Measurements from ENCODE around the gene UBE2Q2.
A peak's percentile ranks its signal among the peaks of the same experiment; 100 is the strongest.
"Not testable (repeated sequence)": the region's sequence is repeated elsewhere in the genome, so short reads cannot be mapped to it uniquely, and the experiment has no call there.

UBE2Q2 gene

DNA sequence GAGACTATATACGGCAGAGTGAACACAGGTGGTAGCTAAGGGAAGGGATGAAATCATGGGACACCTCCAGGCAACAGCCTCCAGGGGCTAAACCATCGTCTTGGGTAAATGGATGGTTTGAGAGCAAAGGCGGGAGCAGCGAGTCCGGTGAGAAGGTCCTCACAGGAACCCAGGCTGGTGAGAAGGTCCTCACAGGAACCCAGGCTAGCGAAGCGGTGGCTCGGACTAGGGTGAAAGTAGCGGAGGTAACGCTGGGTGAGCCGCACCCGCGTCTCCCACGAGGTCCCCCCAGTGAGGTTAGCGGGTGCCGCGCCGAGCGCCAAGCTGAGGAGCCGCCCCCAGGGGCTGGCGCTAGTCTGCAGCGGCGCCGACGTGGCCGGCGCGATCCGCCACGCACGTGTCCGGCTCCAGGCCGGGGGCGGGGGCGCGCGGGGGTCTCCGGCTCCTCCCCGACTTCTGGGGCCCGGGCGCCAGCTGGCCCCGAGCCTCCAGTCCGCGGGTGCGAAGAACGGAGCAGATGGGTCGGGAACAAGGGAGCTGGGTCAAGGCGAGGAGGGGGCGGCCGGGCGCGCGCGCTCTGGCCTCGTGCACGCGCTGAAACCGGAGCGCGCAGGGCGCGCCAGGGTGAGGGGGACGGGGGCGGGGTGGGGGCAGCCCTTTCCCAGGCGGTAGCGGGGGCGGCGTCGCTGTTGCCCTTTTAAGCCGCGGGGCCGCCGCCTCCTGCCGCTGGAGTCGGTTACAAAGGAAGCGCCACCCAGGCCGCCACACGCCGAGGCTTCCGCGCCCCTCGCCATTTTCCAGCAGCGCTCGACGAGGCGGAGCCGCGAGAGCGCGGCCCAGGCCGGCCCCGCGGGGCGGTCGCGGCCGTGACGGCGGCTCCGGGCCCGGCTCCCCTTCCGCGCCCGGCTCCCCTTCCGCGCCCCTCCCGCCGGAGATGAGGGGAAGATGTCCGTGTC lies at the start of gene UBE2Q2:
Gene UBE2Q2, plus strand, starts transcription at position 726 of the 956 bp plus-strand sequence. Its CDS starts 220 bp downstream, at position 946.
- peak within 1 kb of the TSS; percentile 86 for H3K4me3 ChIP-seq (ENCODE audit: low read depth, low read length)
- TF ChIP-seq, protein P1, sequence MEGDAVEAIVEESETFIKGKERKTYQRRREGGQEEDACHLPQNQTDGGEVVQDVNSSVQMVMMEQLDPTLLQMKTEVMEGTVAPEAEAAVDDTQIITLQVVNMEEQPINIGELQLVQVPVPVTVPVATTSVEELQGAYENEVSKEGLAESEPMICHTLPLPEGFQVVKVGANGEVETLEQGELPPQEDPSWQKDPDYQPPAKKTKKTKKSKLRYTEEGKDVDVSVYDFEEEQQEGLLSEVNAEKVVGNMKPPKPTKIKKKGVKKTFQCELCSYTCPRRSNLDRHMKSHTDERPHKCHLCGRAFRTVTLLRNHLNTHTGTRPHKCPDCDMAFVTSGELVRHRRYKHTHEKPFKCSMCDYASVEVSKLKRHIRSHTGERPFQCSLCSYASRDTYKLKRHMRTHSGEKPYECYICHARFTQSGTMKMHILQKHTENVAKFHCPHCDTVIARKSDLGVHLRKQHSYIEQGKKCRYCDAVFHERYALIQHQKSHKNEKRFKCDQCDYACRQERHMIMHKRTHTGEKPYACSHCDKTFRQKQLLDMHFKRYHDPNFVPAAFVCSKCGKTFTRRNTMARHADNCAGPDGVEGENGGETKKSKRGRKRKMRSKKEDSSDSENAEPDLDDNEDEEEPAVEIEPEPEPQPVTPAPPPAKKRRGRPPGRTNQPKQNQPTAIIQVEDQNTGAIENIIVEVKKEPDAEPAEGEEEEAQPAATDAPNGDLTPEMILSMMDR (IDR thresholded peaks at IDR 0.05; ENCODE audit: low read depth, low read length, missing control alignments) = no peak
- DNase-seq (ENCODE audit: low read depth) = peak; percentile 29

DNA sequence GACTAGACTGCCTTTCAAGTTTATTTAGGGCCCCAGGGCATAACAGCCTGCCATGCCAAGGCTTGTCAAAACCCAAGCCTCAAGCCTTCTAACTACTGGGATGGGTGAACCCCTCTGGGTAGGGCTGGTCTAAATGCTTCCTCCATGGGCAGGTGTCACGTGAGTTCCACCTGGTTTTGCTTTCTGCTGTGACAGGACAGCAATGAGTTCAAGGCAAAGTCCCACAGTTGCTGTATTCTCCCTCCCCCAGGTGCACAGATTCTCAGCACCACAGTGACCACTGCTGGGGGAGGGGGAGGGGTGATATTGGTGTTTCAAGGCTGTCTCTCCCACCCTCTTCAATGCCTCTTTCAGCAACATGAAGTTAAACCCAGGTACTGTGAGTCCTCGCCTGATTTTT lies 46.9 kb upstream of the UBE2Q2 start:
- no peak overlapping the region for H3K4me3 ChIP-seq (ENCODE audit: low read depth, low read length)
- TF ChIP-seq, protein P1 (IDR thresholded peaks at IDR 0.05; ENCODE audit: low read depth, low read length, missing control alignments) = no peak
- DNase-seq (ENCODE audit: low read depth) = no peak

DNA sequence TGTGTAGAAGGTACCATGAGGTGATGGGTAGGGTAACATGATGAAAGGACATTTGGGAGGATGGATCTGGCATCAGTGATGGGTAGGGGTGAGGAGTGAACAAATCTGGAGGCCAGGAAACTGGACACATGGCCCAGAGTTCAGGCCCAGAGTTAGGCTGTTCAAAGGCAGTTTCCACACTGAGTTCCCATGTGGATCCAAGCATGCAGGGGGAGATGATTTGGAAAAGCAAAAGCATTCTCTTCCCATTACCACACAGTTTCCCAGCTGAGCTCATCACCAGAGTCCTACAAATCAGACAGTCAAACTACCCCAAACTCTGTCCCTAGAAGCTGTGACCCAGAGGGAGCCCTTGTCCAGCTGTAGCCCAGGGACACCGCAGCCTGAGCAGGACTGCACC lies 46.1 kb upstream of the UBE2Q2 start:
- DNase-seq (ENCODE audit: low read depth); H3K4me3 ChIP-seq (ENCODE audit: low read depth, low read length): not testable (repeated sequence)

DNA sequence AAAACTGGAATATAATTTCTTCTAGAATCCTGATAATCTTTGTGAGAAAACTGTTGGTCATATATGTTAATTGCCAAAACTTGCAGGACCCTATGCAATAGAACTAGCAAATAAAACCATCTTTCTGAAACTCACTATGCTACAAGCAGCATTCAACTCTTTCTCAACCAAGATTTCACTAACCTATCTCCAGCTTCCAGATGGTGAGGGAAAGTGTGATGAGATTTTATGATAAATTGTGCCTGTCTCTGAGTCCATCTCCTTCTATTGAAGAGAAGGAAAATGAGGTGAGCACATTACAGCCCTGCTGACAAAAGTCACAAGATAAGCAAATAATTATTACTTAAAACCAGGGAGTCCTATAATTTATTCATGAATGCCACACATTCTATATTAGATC lies 44.1 kb upstream of the UBE2Q2 start:
- no peak overlapping the region for H3K4me3 ChIP-seq (ENCODE audit: low read depth, low read length)
- TF ChIP-seq, protein P1 (IDR thresholded peaks at IDR 0.05; ENCODE audit: low read depth, low read length, missing control alignments) = no peak
- DNase-seq (ENCODE audit: low read depth) = no peak

DNA sequence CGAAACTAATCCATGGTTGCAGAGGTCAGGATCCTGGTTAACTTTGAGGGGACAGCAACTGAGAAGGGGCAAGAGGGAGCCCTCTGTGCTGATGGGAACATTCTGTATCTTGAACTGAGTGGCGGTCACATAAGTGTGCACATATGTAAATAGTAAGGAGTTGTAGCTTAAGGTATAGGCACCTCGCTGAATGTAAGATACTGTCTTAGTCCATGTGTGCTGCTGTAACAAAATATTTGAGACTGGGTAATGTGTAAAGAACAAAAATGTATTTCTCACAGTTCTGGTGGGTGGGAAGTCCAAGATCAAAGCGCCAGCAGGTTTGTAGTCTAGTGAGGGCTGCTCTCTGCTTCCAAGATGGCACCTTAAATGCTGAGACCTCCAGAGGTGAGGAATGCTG lies 42.8 kb upstream of the UBE2Q2 start:
- not testable (repeated sequence) for DNase-seq (ENCODE audit: low read depth); H3K4me3 ChIP-seq (ENCODE audit: low read depth, low read length)

DNA sequence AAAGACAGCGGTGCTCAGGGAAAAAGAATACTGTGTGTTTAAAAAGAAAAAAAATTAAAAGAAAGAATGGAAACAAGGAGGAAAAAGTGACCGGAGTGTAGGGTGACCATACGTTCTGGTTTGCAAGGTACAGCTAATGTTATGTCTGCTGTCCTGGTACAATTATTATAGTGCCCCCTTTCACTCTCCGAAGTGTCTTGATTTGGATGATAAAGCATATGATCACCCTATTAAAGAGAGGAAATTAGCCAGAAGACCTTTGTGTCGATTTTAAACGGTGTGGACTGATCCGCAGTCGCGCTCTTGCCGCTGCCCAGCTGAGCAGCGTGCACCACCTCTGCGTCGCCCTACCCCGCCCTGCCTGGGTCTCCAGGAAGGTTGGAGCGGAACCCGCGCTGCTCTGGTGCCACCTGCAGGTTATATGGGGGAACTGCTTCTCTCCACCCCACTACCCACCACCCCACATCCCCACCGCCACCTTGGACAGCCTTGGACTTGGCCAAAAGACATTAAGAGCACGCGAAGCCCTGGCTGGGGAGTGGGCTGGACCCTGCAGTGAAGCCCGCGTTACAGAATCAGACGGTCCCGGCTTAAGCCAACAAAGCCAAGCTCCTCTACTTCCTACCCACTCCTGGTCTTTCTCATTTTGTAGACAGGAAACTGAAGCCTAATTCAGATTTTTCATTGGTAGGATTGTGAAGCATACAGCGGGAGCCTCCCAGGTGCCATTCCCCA lies 41.2 kb upstream of the UBE2Q2 start:
- DNase-seq (ENCODE audit: low read depth) = peak; percentile 13

DNA sequence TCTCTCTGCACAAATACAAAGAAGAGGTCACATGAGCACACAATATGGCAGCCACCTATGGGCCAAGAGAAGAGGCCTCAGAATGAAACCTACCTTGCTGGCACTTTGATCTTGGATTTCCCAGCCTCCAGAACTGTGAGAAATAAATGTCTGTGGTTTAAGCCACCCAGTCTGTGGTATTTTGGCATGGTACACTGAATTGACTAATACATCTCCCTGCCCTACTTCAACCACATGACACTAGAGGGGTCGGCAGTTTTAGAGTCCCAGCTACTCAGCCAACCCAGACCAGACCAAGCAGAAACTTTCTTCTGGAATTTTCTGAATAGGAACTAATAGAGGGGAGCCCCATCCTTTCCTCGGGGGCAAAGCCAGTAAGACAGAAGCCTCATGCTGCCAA lies 35.8 kb upstream of the UBE2Q2 start:
- not testable (repeated sequence) for DNase-seq (ENCODE audit: low read depth)

More for the DNA sequence above, 41.2 kb upstream of the UBE2Q2 start:
- H3K4me3 ChIP-seq (ENCODE audit: low read depth, low read length) = no peak overlapping the region
- TF ChIP-seq, protein P1 (IDR thresholded peaks at IDR 0.05; ENCODE audit: low read depth, low read length, missing control alignments) = peak; percentile 88

DNA sequence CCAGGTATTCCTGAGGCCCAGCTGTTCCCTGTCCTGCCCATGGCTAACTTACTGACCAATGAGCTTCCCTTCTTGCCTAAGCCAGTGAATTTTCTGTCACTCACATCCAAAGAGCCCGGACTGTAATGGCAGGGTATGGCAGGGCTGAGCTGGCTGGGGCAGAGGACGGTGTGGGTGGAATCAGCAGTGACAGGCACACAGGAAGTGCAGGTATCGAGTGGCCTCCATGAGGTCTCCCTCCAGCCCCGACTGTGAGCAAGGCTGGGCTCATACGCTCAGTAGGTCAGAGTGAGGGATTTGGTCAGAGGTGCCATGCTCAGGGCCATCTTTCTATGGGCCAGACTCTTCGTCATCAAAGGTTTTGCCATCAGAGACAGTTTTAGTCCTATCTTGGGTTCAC lies 35.2 kb upstream of the UBE2Q2 start:
- not testable (repeated sequence) for DNase-seq (ENCODE audit: low read depth); H3K4me3 ChIP-seq (ENCODE audit: low read depth, low read length)

More for the DNA sequence above, 35.8 kb upstream of the UBE2Q2 start:
- not testable (repeated sequence) for H3K4me3 ChIP-seq (ENCODE audit: low read depth, low read length)

DNA sequence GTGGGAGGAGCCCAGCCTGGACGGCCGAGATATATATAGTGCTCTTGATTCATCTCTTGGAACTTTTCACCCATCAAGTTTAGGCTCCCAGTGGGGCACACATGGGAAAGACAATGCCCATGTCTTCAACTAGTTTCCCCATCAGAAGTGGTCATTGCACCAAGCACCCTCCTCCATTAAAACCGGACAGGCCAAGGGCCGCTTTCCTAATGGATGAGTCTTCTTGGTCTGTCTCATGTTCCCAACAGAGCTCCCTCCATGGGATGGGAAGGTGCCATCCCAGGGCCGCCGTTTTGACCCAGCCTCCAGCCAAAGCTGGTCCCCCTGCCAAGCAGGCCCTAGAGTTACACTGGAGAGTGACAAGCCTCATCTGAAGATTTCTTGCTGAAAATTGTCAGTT lies 34.7 kb upstream of the UBE2Q2 start:
- TF ChIP-seq, protein P1 (IDR thresholded peaks at IDR 0.05; ENCODE audit: low read depth, low read length, missing control alignments) = no peak
- no peak for DNase-seq (ENCODE audit: low read depth)
- no peak overlapping the region for H3K4me3 ChIP-seq (ENCODE audit: low read depth, low read length)

Data from GM12864 (cell line).